ENCODE measurements around the gene KIAA0586. TPM values are rescaled to one million over a fixed set of nuclear protein-coding genes. Genes with fewer than 3 reads are reported as not detected.
A peak's percentile ranks its signal among the peaks of the same experiment; 100 is the strongest.
"Not testable (repeated sequence)": the region's sequence is repeated elsewhere in the genome, so short reads cannot be mapped to it uniquely, and the experiment has no call there.

Gene KIAA0586
- total and polyA plus RNA-seq, 10 of the 15 experiments (the other 5 are each of a cell fraction or from before 2014, with no cell fraction given), result 7.1 to 27.6 (median 19.1) TPM

DNA sequence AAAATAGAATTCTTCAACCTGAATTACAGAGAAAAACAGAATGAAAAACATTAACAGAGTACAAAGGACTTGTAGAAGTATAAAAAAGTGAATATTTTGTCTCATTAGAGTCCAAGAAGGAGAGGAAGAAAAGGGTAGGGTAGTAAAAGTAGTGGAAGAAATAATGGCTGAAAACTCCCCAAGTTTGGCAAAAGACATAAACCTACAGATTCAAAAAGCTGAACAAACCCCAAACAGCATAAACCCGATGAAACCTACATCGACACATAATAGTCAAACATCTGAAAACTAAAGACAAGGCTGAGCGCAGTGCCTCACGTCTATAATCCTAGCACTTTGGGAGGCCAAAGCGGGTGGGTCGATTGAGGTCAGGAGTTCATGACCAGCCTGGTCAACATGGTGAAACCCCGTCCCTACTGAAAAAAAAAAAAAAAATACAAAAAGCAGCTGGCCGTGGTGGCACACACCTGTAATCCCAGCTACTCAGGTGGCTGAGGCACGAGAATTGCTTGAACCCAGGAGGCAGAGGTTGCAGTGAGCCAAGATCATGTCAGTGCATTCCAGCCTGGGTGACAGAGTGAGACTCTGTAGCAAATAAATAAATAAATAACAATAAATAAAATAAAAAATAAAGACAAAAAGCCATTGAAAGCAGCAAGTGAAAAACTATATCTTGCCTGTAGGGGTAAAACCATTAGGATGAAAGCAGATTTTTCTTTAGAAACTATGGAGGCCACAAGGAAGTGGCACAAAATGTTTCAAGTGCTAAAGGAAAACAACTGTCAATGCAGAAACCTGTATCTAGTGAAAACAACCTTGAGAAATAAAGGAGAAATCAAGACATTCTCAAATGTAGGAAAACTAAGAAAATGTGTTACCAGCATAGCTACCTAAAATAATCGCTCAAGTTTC is 11.6 kb upstream of the KIAA0586 start:
- ChIA-PET SMC1A (ENCODE audit: uncharacterized antibody, unreplicated experiment) (no interaction called here), RAD21 (ENCODE audit: unreplicated experiment) (no interaction called here), CTCF (no interaction called here), POLR2A (interaction anchor here (0.6 kb wide), 2 partner anchors 43 to 713 kb away, joined by 4 read pairs; no protein-coding TSS in a partner anchor)
- Histone ChIP-seq H4K20me1 (ENCODE audit: control insufficient read depth, insufficient read depth) (no peaks in the 10 kb centered on the region; the same call in 1 of the 2 replicates), H3K9me3 (replicated peaks; ENCODE audit: control insufficient read depth, insufficient read depth, low read length) (peaks cover 3% of the 10 kb centered on the region; the same call in 2 of the 3 replicates), H3K27me3 (replicated peaks in 1 of 2; ENCODE audit: control insufficient read depth in 2 of 2, insufficient read depth in 2 of 2, low read length in 1 of 2) (no peaks in the 10 kb centered on the region), H3K4me2 (ENCODE audit: control insufficient read depth, insufficient read depth) (no peak overlapping the region), H3K9ac (ENCODE audit: control insufficient read depth, insufficient read depth, low read length) (no peak overlapping the region), H2AFZ (ENCODE audit: control insufficient read depth, low read depth, low read length) (no peak overlapping the region), H3K4me1 (ENCODE audit: control insufficient read depth, insufficient read depth, low read length) (no peaks in the 10 kb centered on the region), H3K27ac (ENCODE audit: control insufficient read depth, insufficient read depth) (no peak overlapping the region), H3K36me3 (ENCODE audit: control insufficient read depth in 2 of 2, insufficient read depth in 2 of 2, low read length in 1 of 2) (peaks cover 5 to 10% of the 10 kb centered on the region in 2 experiments), H3K4me3 (no peak overlapping the region), H3K79me2 (ENCODE audit: control insufficient read depth, insufficient read depth, low read length) (peaks cover 4% of the 10 kb centered on the region)
- no peak for DNase-seq (ENCODE audit: low read depth, low spot score)
- WGBS (ENCODE audit: insufficient coverage, insufficient replicate concordance, low lambda C conversion rate, missing lambda C conversion rate), result 97% methylated on average over 10 of the region's 10 CpGs
- no TSS peak for BruUV-seq (replicated peaks)
- no peak for FAIRE-seq
- peak; percentile 51; the same call in 1 of the 2 replicates for TF ChIP-seq CBX5 (IDR thresholded peaks at IDR 0.05; ENCODE audit: low read depth)
- TF ChIP-seq, protein P1, sequence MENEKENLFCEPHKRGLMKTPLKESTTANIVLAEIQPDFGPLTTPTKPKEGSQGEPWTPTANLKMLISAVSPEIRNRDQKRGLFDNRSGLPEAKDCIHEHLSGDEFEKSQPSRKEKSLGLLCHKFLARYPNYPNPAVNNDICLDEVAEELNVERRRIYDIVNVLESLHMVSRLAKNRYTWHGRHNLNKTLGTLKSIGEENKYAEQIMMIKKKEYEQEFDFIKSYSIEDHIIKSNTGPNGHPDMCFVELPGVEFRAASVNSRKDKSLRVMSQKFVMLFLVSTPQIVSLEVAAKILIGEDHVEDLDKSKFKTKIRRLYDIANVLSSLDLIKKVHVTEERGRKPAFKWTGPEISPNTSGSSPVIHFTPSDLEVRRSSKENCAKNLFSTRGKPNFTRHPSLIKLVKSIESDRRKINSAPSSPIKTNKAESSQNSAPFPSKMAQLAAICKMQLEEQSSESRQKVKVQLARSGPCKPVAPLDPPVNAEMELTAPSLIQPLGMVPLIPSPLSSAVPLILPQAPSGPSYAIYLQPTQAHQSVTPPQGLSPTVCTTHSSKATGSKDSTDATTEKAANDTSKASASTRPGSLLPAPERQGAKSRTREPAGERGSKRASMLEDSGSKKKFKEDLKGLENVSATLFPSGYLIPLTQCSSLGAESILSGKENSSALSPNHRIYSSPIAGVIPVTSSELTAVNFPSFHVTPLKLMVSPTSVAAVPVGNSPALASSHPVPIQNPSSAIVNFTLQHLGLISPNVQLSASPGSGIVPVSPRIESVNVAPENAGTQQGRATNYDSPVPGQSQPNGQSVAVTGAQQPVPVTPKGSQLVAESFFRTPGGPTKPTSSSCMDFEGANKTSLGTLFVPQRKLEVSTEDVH (IDR thresholded peaks at IDR 0.05; ENCODE audit: low read depth, partially characterized antibody), result no peak
- in situ Hi-C loops (cut with MboI), result no loop called here
- intact Hi-C loops (cut with micrococcal nuclease; ENCODE audit: unreplicated experiment), result no loop called here
- ATAC-seq, result no peak

- DNase-seq (ENCODE audit: low read depth, low spot score); H3K9ac ChIP-seq (ENCODE audit: control insufficient read depth, insufficient read depth, low read length); H4K20me1 ChIP-seq (ENCODE audit: control insufficient read depth, insufficient read depth); H3K4me3 ChIP-seq; in situ Hi-C loops (cut with MboI); intact Hi-C loops (cut with micrococcal nuclease; ENCODE audit: unreplicated experiment); CTCF ChIA-PET; H3K4me2 ChIP-seq (ENCODE audit: control insufficient read depth, insufficient read depth); ATAC-seq; BruUV-seq (replicated peaks); H3K36me3 ChIP-seq (ENCODE audit: control insufficient read depth in 2 of 2, insufficient read depth in 2 of 2, low read length in 1 of 2); H3K27me3 ChIP-seq (replicated peaks in 1 of 2; ENCODE audit: control insufficient read depth in 2 of 2, insufficient read depth in 2 of 2, low read length in 1 of 2); H3K79me2 ChIP-seq (ENCODE audit: control insufficient read depth, insufficient read depth, low read length); H3K4me1 ChIP-seq (ENCODE audit: control insufficient read depth, insufficient read depth, low read length); H3K27ac ChIP-seq (ENCODE audit: control insufficient read depth, insufficient read depth); H2AFZ ChIP-seq (ENCODE audit: control insufficient read depth, low read depth, low read length); FAIRE-seq; H3K9me3 ChIP-seq (replicated peaks; ENCODE audit: control insufficient read depth, insufficient read depth, low read length): not testable (repeated sequence)
- ChIA-PET RAD21 (ENCODE audit: unreplicated experiment) (interaction anchor here (0.6 kb wide), 1 partner anchor 620 kb away, joined by 3 read pairs; no protein-coding TSS in a partner anchor), POLR2A (interaction anchor here (0.6 kb wide), 3 partner anchors 15 to 712 kb away, joined by 3 to 4 read pairs (median 4); no protein-coding TSS in a partner anchor), SMC1A (ENCODE audit: uncharacterized antibody, unreplicated experiment) (interaction anchor here (0.6 kb wide), 1 partner anchor 167 kb away, joined by 3 read pairs; no protein-coding TSS in a partner anchor)
- WGBS (ENCODE audit: insufficient coverage, insufficient replicate concordance, low lambda C conversion rate, missing lambda C conversion rate), result 64% methylated on average over 1 of the region's 1 CpG
Observed at GRCh38 chr14:58416934-58417333, 10.6 kb upstream of the KIAA0586 start.

Measured in GM12878 (cell line).